OCI-LY1 (cell line): Measurements from ENCODE around the gene RIPK4.
"Not testable (repeated sequence)": the region's sequence is repeated elsewhere in the genome, so short reads cannot be mapped to it uniquely, and the experiment has no call there.

Source experiments
- H2AFZ ChIP-seq: fragments of 200-600 bp; sonication (generic), shearing (Covaris generic); 2 replicates; pipeline ENCODE4 v1.6.0; 2014; ENCODE audit warnings: antibody characterized with exemption, mild to moderate bottlenecking, low read length
- H3F3A ChIP-seq: fragments of 200-600 bp; sonication (generic), shearing (Covaris generic); 2 replicates; pipeline ENCODE4 v1.6.0; 2014; ENCODE audit warnings: mild to moderate bottlenecking, antibody characterized with exemption, low read length, moderate library complexity; ENCODE audit not compliant: insufficient read depth
- H3K27ac ChIP-seq: fragments of 200-600 bp; sonication (generic); 2 replicates; pipeline ENCODE4 v1.5.1; 2014; ENCODE audit warnings: low read length, mixed run types, mild to moderate bottlenecking, low read depth; ENCODE audit not compliant: poor library complexity, severe bottlenecking
- H3K27me3 ChIP-seq: fragments of 200-600 bp; sonication (generic); 2 replicates; pipeline ENCODE4 v1.6.0; 2014; ENCODE audit warnings: antibody characterized with exemption, mild to moderate bottlenecking, low read length, moderate library complexity; ENCODE audit not compliant: insufficient read depth
- H3K36me3 ChIP-seq: fragments of 200-600 bp; sonication (generic); 2 replicates; pipeline ENCODE4 v1.6.1; 2014; ENCODE audit warnings: mild to moderate bottlenecking, antibody characterized with exemption, low read length, moderate library complexity, mixed read lengths; ENCODE audit not compliant: insufficient read depth
- H3K4me1 ChIP-seq: fragments of 200-600 bp; sonication (generic); 2 replicates; pipeline ENCODE4 v1.5.1; 2014; ENCODE audit warnings: mild to moderate bottlenecking, low read length, moderate library complexity; ENCODE audit not compliant: insufficient read depth, severe bottlenecking
- H3K4me2 ChIP-seq: fragments of 200-600 bp; sonication (generic), shearing (Covaris generic); 2 replicates; pipeline ENCODE4 v1.6.1; 2014; ENCODE audit warnings: low read length
- H3K4me3 ChIP-seq: fragments of 200-600 bp; sonication (generic); 2 replicates; pipeline ENCODE4 v1.5.1; 2014; ENCODE audit warnings: low read length, low read depth, mild to moderate bottlenecking, mixed read lengths; ENCODE audit not compliant: poor library complexity, severe bottlenecking
- H3K79me2 ChIP-seq: fragments of 200-600 bp; shearing (Covaris generic); 2 replicates; pipeline ENCODE4 v1.6.1; 2016; ENCODE audit warnings: mixed run types, low read length, mixed read lengths; ENCODE audit not compliant: insufficient read depth
- H3K9ac ChIP-seq: fragments of 200-600 bp; sonication (generic), shearing (Covaris generic); 2 replicates; pipeline ENCODE4 v1.6.1; 2014; ENCODE audit warnings: mild to moderate bottlenecking, low read length, mixed read lengths
- H3K9me2 ChIP-seq: fragments of 200-600 bp; sonication (generic), shearing (Covaris generic); 2 replicates; pipeline ENCODE4 v1.6.1; 2014; ENCODE audit warnings: low read depth, mild to moderate bottlenecking, low read length, mixed read lengths
- H3K9me3 ChIP-seq: fragments of 200-600 bp; shearing (Covaris generic); 2 replicates; pipeline ENCODE4 v1.6.1; 2014; ENCODE audit warnings: low read length, mixed read lengths
- H4K20me1 ChIP-seq: fragments of 200-600 bp; sonication (generic), shearing (Covaris generic); 2 replicates; pipeline ENCODE4 v1.6.0; 2016; ENCODE audit warnings: mild to moderate bottlenecking, low read length; ENCODE audit not compliant: insufficient read depth
- EZH2 ChIP-seq: fragments of 200-600 bp; sonication (generic), shearing (Covaris generic); IDR thresholded peaks from 2 replicates; pipeline ENCODE4 v1.8.0; 2017; ENCODE audit warnings: borderline replicate concordance, mixed run types, mild to moderate bottlenecking, antibody characterized with exemption, low read length, moderate library complexity, mixed read lengths
- TF ChIP-seq, protein P1 (sequence below): fragments of 200-600 bp; sonication (generic), shearing (Covaris generic); IDR thresholded peaks from 2 replicates; pipeline ENCODE4 v1.5.1; 2017; ENCODE audit warnings: mild to moderate bottlenecking, antibody characterized with exemption, low read length, moderate library complexity, mixed read lengths

RIPK4 gene

GRCh38 chr21:41717573-41718330 is 49.1 kb downstream of the RIPK4 start:
- H3K27ac ChIP-seq = no peak overlapping the region
- no peak overlapping the region for H2AFZ ChIP-seq
- H3F3A ChIP-seq = no peaks in the 10 kb centered on the region
- no peak overlapping the region for H3K9ac ChIP-seq
- H4K20me1 ChIP-seq = no peaks in the 10 kb centered on the region
- no peaks in the 10 kb centered on the region for H3K9me3 ChIP-seq
- H3K4me2 ChIP-seq = no peak overlapping the region
- H3K4me3 ChIP-seq = no peak overlapping the region
- H3K9me2 ChIP-seq = no peaks in the 10 kb centered on the region
- H3K79me2 ChIP-seq = no peaks in the 10 kb centered on the region
- TF ChIP-seq, protein P1, sequence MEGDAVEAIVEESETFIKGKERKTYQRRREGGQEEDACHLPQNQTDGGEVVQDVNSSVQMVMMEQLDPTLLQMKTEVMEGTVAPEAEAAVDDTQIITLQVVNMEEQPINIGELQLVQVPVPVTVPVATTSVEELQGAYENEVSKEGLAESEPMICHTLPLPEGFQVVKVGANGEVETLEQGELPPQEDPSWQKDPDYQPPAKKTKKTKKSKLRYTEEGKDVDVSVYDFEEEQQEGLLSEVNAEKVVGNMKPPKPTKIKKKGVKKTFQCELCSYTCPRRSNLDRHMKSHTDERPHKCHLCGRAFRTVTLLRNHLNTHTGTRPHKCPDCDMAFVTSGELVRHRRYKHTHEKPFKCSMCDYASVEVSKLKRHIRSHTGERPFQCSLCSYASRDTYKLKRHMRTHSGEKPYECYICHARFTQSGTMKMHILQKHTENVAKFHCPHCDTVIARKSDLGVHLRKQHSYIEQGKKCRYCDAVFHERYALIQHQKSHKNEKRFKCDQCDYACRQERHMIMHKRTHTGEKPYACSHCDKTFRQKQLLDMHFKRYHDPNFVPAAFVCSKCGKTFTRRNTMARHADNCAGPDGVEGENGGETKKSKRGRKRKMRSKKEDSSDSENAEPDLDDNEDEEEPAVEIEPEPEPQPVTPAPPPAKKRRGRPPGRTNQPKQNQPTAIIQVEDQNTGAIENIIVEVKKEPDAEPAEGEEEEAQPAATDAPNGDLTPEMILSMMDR = no peak
- TF ChIP-seq EZH2 = no peak
- no peaks in the 10 kb centered on the region for H3K4me1 ChIP-seq
- no peaks in the 10 kb centered on the region for H3K36me3 ChIP-seq
- H3K27me3 ChIP-seq = 0 out of 2 replicates have a peak, but pooled peaks cover 9% of the 10 kb centered on the region

DNA sequence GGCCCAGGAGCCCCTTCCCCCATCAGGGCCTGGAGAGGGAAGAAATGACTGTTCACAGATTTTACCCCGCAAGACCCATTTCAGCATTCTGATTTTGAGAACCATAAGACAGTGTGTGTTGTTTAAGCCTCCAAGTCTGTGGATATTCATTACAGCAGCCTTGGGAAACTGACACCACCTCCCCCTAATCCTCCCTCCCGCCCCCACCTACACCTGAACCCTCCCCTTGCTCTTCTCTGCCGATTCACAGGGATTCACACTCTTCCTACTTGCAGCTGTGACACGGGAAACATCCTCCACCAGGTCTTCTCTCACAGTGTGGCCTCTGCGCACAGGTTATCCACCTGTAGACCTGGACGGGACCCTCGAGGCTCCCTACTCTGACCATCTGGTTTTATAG is 50.1 kb downstream of the RIPK4 start:
- Histone ChIP-seq H2AFZ (no peak overlapping the region), H3K27me3 (0 out of 2 replicates have a peak, but pooled peaks cover 9% of the 10 kb centered on the region), H3K4me2 (no peak overlapping the region), H3K36me3 (no peaks in the 10 kb centered on the region), H3K9me2 (no peaks in the 10 kb centered on the region), H3K4me1 (no peaks in the 10 kb centered on the region), H3K79me2 (no peaks in the 10 kb centered on the region), H3K27ac (no peak overlapping the region), H3K9me3 (no peaks in the 10 kb centered on the region), H4K20me1 (no peaks in the 10 kb centered on the region), H3K9ac (no peak overlapping the region), H3K4me3 (no peak overlapping the region), H3F3A (no peaks in the 10 kb centered on the region)
- TF ChIP-seq EZH2 = no peak
- TF ChIP-seq, protein P1 = no peak

GRCh38 chr21:41715649-41716281 is 51.1 kb downstream of the RIPK4 start:
- H3K4me1 ChIP-seq = no peaks in the 10 kb centered on the region
- no peak overlapping the region for H3K9ac ChIP-seq
- H3K9me3 ChIP-seq = no peaks in the 10 kb centered on the region
- no peak overlapping the region for H3K27ac ChIP-seq
- 0 out of 2 replicates have a peak, but pooled peaks cover 9% of the 10 kb centered on the region for H3K27me3 ChIP-seq
- H3K36me3 ChIP-seq = no peaks in the 10 kb centered on the region
- H2AFZ ChIP-seq = no peak overlapping the region
- no peaks in the 10 kb centered on the region for H4K20me1 ChIP-seq
- no peaks in the 10 kb centered on the region for H3F3A ChIP-seq
- H3K9me2 ChIP-seq = no peaks in the 10 kb centered on the region
- no peak overlapping the region for H3K4me2 ChIP-seq
- no peak overlapping the region for H3K4me3 ChIP-seq
- TF ChIP-seq, protein P1 = no peak
- no peak for TF ChIP-seq EZH2
- no peaks in the 10 kb centered on the region for H3K79me2 ChIP-seq

GRCh38 chr21:41714299-41714865 is 52.5 kb downstream of the RIPK4 start:
- H3F3A ChIP-seq, H3K4me1 ChIP-seq, H3K27ac ChIP-seq, H3K4me3 ChIP-seq, H3K79me2 ChIP-seq, H3K4me2 ChIP-seq, H3K9ac ChIP-seq, H3K9me2 ChIP-seq, H3K27me3 ChIP-seq, H3K36me3 ChIP-seq, H2AFZ ChIP-seq, H4K20me1 ChIP-seq, H3K9me3 ChIP-seq: not testable (repeated sequence)
